Astrocyte of the spinal cord (primary cell): Measurements from ENCODE around the gene LMLN.
"Not testable (repeated sequence)": the region's sequence is repeated elsewhere in the genome, so short reads cannot be mapped to it uniquely, and the experiment has no call there.

ENCODE experiments used
- DNase-seq: peaks from one replicate; pipeline ENCODE4 v3.0.0; 2011; ENCODE audit warnings: low read depth, low spot score
- H3K4me3 ChIP-seq: 2 replicates; pipeline ENCODE4 v1.5.1; 2011; ENCODE audit warnings: low read depth, mild to moderate bottlenecking, low read length, moderate library complexity
- in situ Hi-C: cut with HindIII; loops from 2 replicates; pipeline ENCODE4 v1.10.0; 2017; ENCODE audit warnings: low sequenced_read_pairs
- TF ChIP-seq, protein P1 (sequence below): IDR thresholded peaks from 2 replicates; pipeline ENCODE4 v1.5.1; 2012; ENCODE audit warnings: low read depth, mild to moderate bottlenecking, low read length, inconsistent platforms

LMLN gene

DNA sequence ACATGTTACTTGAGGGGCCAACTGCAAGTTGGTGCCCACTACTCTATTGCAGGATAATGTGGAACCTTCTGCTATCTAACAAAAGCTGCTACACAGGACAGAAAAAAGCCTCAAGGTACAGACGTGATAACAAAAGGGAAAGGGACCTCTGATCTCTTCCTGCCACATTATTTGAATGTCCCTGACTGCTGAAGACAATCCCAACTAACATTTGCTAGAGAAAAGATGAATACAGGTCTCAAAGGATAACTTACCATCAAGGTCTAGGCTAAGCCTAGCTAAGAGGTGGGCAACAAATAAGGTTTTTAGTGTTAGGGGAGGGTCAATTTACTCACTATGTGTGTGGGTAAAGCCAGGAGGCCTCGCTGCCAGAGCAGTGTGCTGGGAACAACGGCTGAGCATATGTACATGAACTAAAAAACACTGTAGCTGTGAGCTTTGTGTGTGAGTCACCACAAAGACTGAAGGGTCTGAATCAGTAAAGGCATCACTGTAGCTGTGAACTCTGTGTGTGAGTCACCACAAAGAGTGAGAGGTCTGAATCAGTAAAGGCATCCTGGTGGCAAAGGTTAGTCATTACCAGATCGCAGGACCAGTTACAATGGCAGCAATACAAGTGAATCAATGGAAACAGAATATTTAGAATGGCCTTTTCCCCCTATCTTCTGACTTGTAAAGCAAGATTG is 111.7 kb downstream of the LMLN start:
- peak; percentile 99 for DNase-seq
- in situ Hi-C loops: no loop called here
- TF ChIP-seq, protein P1, sequence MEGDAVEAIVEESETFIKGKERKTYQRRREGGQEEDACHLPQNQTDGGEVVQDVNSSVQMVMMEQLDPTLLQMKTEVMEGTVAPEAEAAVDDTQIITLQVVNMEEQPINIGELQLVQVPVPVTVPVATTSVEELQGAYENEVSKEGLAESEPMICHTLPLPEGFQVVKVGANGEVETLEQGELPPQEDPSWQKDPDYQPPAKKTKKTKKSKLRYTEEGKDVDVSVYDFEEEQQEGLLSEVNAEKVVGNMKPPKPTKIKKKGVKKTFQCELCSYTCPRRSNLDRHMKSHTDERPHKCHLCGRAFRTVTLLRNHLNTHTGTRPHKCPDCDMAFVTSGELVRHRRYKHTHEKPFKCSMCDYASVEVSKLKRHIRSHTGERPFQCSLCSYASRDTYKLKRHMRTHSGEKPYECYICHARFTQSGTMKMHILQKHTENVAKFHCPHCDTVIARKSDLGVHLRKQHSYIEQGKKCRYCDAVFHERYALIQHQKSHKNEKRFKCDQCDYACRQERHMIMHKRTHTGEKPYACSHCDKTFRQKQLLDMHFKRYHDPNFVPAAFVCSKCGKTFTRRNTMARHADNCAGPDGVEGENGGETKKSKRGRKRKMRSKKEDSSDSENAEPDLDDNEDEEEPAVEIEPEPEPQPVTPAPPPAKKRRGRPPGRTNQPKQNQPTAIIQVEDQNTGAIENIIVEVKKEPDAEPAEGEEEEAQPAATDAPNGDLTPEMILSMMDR: peak; percentile 30
- H3K4me3 ChIP-seq: no peak overlapping the region

DNA sequence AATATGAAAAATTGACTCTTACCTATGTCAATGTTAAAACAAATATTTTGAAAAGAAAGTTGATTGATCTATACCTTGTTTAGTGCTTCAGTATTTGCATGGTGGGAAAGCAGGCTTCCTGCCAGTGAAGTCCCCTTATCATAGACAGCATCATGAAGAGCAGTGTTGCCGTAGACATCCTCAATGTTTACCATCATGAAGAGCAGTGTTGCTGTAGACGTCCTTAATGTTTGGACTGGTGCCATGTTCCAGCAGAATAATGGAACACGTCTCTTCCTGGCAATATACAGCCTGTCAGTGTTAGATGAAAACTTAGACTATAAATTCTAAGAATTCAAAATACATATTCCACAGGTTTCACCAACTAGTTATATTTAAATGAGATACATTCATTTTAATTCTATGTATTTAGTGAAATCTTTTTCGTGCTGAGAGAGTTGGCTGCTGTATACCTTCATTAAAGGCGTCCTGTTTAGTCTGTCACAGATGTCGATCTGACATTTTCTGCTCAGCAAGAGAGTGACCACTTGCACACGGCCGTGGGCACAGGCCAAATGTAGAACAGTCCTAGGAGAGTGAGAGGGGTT is 116.8 kb downstream of the LMLN start:
- no peak overlapping the region for H3K4me3 ChIP-seq
- in situ Hi-C loops: no loop called here
- no peak for DNase-seq
- TF ChIP-seq, protein P1: no peak

DNA sequence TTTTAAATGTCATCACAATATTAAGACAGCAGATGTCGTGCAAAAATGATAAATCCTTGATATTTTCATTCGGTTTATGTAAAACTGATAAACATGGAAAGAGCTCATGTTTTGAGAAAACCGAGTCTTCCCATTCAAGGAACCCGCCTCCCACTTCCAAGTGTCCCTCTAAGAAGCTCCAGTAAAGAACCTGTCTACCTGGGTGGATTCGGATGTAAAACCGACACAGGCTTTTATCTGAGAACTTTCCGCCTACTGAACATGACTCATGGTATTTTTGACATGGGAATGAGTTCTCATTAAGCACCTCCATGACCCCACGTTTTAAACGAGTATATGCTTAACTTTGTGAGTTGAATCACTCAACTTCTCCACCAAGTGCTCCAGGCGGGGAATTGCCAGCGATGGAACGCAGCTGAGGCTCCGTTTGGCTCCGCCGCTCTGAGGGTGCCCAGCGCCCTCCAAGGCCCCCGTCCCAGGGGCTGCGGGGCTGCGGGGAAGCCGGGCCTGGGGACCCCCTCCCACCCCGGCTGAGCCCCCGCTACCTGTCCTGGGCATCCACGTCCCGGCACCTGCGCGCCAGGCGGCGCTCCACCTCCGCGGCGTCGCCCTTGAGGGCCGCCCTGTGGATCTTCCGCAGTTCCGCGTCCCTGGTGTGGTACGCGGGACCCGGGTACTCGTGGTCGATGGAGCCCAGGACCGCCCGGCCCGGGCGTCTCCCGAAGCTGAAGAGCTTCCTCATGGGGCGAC is 119.9 kb downstream of the LMLN start:
- in situ Hi-C loops: no loop called here
- peak overlapping the region; percentile 28 for H3K4me3 ChIP-seq
- TF ChIP-seq, protein P1: no peak
- no peak for DNase-seq

DNA sequence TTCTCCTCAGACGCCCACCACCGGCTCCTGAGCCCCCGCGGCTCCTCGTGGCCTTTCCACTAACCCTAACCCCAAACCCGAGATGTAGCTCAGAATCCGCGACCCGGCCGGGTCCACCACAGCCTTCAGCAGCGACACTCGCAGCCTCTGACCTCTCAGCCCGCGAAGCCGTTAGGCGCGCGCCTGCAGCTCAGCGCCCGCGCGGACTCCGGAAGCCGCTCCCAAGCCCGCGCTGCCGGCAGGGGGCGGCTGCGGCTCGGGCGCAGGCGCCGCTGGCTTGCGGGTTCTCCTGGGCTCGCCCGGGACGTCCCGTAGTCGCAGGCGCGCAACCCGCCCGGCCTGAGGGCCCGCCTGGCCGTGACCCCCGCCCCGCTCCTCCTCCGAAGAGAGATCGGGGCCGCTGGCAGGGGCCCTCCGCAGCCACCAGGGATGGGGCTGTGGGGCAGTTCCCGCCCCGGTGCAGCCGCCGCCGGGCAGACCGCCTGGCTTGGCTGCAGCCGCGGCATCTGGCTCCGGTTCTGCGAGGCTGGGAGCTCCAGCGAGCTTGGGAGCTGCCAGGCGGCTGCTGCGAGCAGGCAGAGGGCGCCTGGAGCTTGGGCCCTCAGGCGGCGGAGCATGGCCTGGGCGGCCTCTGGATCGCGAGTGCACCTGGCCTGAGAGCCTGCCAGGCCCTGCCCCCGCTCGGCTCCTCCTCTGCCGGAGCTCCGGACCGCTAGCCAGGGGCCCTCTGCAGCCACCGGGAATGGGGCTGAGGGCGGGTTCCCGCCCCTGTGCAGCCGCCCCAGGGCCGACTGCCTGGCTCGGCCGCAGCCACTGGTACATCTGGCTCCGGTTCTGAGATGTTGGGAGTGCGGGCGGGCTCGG is 120.7 kb downstream of the LMLN start:
- H3K4me3 ChIP-seq: peak overlapping the region; percentile 28
- DNase-seq: peak; percentile 66
- TF ChIP-seq, protein P1: peak; percentile 59
- in situ Hi-C loops: no loop called here

DNA sequence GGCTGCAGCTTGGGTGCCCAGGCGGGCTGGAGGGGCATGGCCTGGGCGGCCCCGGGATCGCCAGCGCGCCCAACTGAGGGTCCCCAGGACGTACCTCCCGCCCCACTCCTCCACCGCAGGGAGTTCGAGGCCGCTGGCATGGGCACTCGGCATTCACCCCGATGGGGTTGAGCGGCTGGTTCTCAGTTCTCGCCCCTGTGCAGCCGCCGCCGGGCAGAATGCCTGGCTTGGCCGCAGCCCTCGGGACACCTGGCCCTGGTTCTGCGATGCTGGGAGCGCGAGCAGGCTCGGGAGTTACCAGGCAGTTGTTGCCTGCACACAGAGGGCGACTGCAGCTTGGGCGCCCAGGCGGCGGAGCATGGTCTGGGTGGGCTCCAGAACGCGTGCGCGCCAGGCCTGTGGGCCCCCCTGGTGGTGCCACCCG is 121.4 kb downstream of the LMLN start:
- H3K4me3 ChIP-seq: no peak overlapping the region
- DNase-seq: no peak
- in situ Hi-C loops: no loop called here
- TF ChIP-seq, protein P1: no peak

DNA sequence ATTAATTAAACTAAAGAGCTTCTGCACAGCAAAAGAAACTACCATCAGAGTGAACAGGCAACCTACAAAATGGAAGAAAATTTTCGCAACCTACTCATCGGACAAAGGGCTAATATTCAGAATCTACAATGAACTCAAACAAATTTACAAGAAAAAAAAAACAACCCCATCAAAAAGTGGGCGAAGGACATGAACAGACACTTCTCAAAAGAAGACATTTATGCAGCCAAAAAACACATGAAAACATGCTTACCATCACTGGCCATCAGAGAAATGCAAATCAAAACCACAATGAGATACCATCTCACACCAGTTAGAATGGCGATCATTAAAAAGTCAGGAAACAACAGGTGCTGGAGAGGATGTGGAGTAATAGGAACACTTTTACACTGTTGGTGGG is 122.2 kb downstream of the LMLN start:
- H3K4me3 ChIP-seq, DNase-seq, in situ Hi-C loops: not testable (repeated sequence)
